CD8-positive, alpha-beta memory T cell (primary cell): Measurements from ENCODE around the gene CHRM3. TPM values are rescaled to one million over a fixed set of nuclear protein-coding genes. Genes with fewer than 3 reads are reported as not detected.

ENCODE experiments used
- CTCF ChIA-PET: fragments of 350-600 bp; sonication (Branson Sonifier 250); formaldehyde crosslinking; loops from one replicate; lab custom pipeline; 2021; ENCODE audit warnings: antibody characterized with exemption; lab: Charles Lee
- POLR2A ChIA-PET: fragments of 350-600 bp; sonication (Branson Sonifier 250); formaldehyde crosslinking; loops from one replicate; lab custom pipeline; 2021; ENCODE audit warnings: antibody characterized with exemption; lab: Charles Lee
- DNase-seq, 5 donors: peaks; one replicate each; pipeline versions ENCODE4 v3.0.0 to v3.0.0-alpha.2; 2020 to 2022; ENCODE audit warnings: mixed read lengths in 1 of 5
- H3K27ac ChIP-seq: one replicate; pipeline ENCODE4 v1.7.0; 2013; ENCODE audit warnings: low read depth, mild to moderate bottlenecking, low read length, moderate library complexity
- H3K27me3 ChIP-seq: 2 replicates; pipeline ENCODE4 v1.7.0; 2013; ENCODE audit warnings: low read length, mild to moderate bottlenecking; ENCODE audit not compliant: insufficient read depth, poor library complexity, severe bottlenecking
- H3K36me3 ChIP-seq: 2 replicates; pipeline ENCODE4 v1.7.0; 2013; ENCODE audit warnings: mild to moderate bottlenecking, low read length, moderate library complexity; ENCODE audit not compliant: insufficient read depth
- H3K4me1 ChIP-seq: 2 replicates; pipeline ENCODE4 v1.7.0; 2013; ENCODE audit warnings: mild to moderate bottlenecking, low read length, moderate library complexity; ENCODE audit not compliant: insufficient read depth
- H3K4me3 ChIP-seq: 2 replicates; pipeline ENCODE4 v1.7.0; 2013; ENCODE audit warnings: mild to moderate bottlenecking, low read length
- H3K9me3 ChIP-seq: 2 replicates; pipeline ENCODE4 v1.7.0; 2013; ENCODE audit warnings: mild to moderate bottlenecking, low read length
- H3K27ac Mint-ChIP-seq, 8 donors: one replicate each; pipeline ENCODE4 v1.8.0; 2020 to 2021; ENCODE audit warnings: mixed read lengths in 8 of 8, mild to moderate bottlenecking in 6 of 8, inconsistent platforms in 3 of 8, moderate library complexity in 3 of 8
- H3K27me3 Mint-ChIP-seq, 2 donors: one replicate each; pipeline ENCODE4 v1.8.0; 2020 to 2021; ENCODE audit warnings: mixed read lengths in 2 of 2, mild to moderate bottlenecking in 1 of 2, moderate library complexity in 1 of 2
- H3K36me3 Mint-ChIP-seq, 3 donors: one replicate each; pipeline ENCODE4 v1.8.0; 2020 to 2021; ENCODE audit warnings: mixed read lengths in 3 of 3, inconsistent platforms in 1 of 3, mild to moderate bottlenecking in 1 of 3
- H3K4me1 Mint-ChIP-seq, 3 donors: one replicate each; pipeline ENCODE4 v1.8.0; 2020 to 2021; ENCODE audit warnings: mixed read lengths in 3 of 3, inconsistent platforms in 1 of 3, mild to moderate bottlenecking in 1 of 3
- H3K4me3 Mint-ChIP-seq, 7 donors: one replicate each; pipeline ENCODE4 v1.8.0; 2020 to 2021; ENCODE audit warnings: mixed read lengths in 7 of 7, mild to moderate bottlenecking in 6 of 7, moderate library complexity in 4 of 7, inconsistent platforms in 2 of 7
- H3K9me3 Mint-ChIP-seq, 5 donors: one replicate each; pipeline ENCODE4 v1.8.0; 2020 to 2022; ENCODE audit warnings: mixed read lengths in 5 of 5, mild to moderate bottlenecking in 3 of 5, moderate library complexity in 2 of 5, inconsistent platforms in 1 of 5
- polyA plus RNA-seq: library from polyadenylated mRNA; unstranded; fragments of 300-500 nt; fragmentation: Illumina TruSeq; gene quantifications from one replicate; pipeline ENCODE4 v1.2.3, GENCODE V29; 2021
- total RNA-seq, 2 experiments: library from RNA; stranded (reverse); gene quantifications; one replicate each; pipeline ENCODE4 v1.2.3, GENCODE V29; 2021

Gene CHRM3
- total and polyA plus RNA-seq, 3 experiments from 2014 or later: 0.11 TPM; not detected in 2

- Histone ChIP-seq H3K27ac (no peak overlapping the region), H3K4me3 (no peak overlapping the region), H3K9me3 (no peaks in the 10 kb centered on the region), H3K27me3 (no peaks in the 10 kb centered on the region), H3K4me1 (no peaks in the 10 kb centered on the region), H3K36me3 (no peaks in the 10 kb centered on the region)
- no peaks in the 10 kb centered on the region for H3K4me1 Mint-ChIP-seq
- no peak overlapping the region for H3K27ac Mint-ChIP-seq
- no peaks in the 10 kb centered on the region for H3K9me3 Mint-ChIP-seq
- no peaks in the 10 kb centered on the region for H3K36me3 Mint-ChIP-seq
- H3K27me3 Mint-ChIP-seq: peaks cover 4 to 8% of the 10 kb centered on the region in 2 donors
- no peak overlapping the region for H3K4me3 Mint-ChIP-seq
- ChIA-PET CTCF (no interaction called here), POLR2A (no interaction called here)
- DNase-seq: no peak
These were observed 31.7 kb downstream of the CHRM3 start for GRCh38 chr1:239417986-239418640.

- no peaks in the 10 kb centered on the region for H3K9me3 ChIP-seq
- Mint-ChIP-seq H3K36me3 (no peaks in the 10 kb centered on the region), H3K4me1 (no peaks in the 10 kb centered on the region), H3K4me3 (no peak overlapping the region), H3K27ac (no peak overlapping the region), H3K27me3 (peaks cover 4 to 8% of the 10 kb centered on the region in 2 donors), H3K9me3 (no peaks in the 10 kb centered on the region)
- H3K36me3 ChIP-seq: no peaks in the 10 kb centered on the region
- no peak overlapping the region for H3K27ac ChIP-seq
- H3K27me3 ChIP-seq: no peaks in the 10 kb centered on the region
- no peaks in the 10 kb centered on the region for H3K4me1 ChIP-seq
- no peak for DNase-seq
- H3K4me3 ChIP-seq: no peak overlapping the region
- ChIA-PET CTCF (no interaction called here), POLR2A (no interaction called here)
These were observed 32.3 kb downstream of the CHRM3 start for GRCh38 chr1:239418681-239419080.

- Histone ChIP-seq H3K4me3 (no peak overlapping the region), H3K27ac (no peak overlapping the region), H3K27me3 (no peaks in the 10 kb centered on the region), H3K36me3 (no peaks in the 10 kb centered on the region), H3K9me3 (no peaks in the 10 kb centered on the region), H3K4me1 (no peaks in the 10 kb centered on the region)
- ChIA-PET POLR2A (no interaction called here), CTCF (no interaction called here)
- peaks cover 4 to 8% of the 10 kb centered on the region in 2 donors for H3K27me3 Mint-ChIP-seq
- no peaks in the 10 kb centered on the region for H3K4me1 Mint-ChIP-seq
- no peak for DNase-seq
- no peak overlapping the region for H3K27ac Mint-ChIP-seq
- no peak overlapping the region for H3K4me3 Mint-ChIP-seq
- H3K36me3 Mint-ChIP-seq: no peaks in the 10 kb centered on the region
- H3K9me3 Mint-ChIP-seq: no peaks in the 10 kb centered on the region
These were observed 35.4 kb downstream of the CHRM3 start for GRCh38 chr1:239421811-239422210.

DNA sequence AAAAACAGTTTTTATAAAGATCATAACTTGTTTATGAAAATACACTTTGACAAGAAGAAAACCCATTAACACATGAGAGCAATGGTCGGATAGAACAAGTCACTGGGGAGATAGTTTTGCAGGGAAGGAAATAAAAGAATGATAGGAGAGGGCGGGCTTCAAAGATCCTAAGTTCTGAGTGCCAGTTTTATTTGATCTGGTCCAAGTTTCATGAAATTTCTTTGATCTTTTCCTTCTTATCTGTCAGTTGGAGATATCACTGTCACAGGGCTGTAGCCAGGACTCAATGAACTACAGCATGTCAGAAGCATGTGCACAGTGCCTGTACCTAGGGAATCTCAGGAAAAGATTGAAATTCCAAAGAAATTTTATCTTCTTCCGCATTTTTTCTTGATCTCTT, 36.5 kb downstream of the CHRM3 start:
- H3K4me3 ChIP-seq: no peak overlapping the region
- no peak overlapping the region for H3K4me3 Mint-ChIP-seq
- DNase-seq: no peak
- H3K4me1 Mint-ChIP-seq: no peaks in the 10 kb centered on the region
- no peaks in the 10 kb centered on the region for H3K36me3 Mint-ChIP-seq
- H3K27me3 Mint-ChIP-seq: peaks cover 4 to 8% of the 10 kb centered on the region in 2 donors
- no peaks in the 10 kb centered on the region for H3K4me1 ChIP-seq
- H3K27ac Mint-ChIP-seq: no peak overlapping the region
- no peaks in the 10 kb centered on the region for H3K36me3 ChIP-seq
- ChIA-PET POLR2A (no interaction called here), CTCF (no interaction called here)
- H3K27ac ChIP-seq: no peak overlapping the region
- H3K9me3 ChIP-seq: no peaks in the 10 kb centered on the region
- no peaks in the 10 kb centered on the region for H3K27me3 ChIP-seq
- H3K9me3 Mint-ChIP-seq: no peaks in the 10 kb centered on the region

- H3K27ac Mint-ChIP-seq: no peak overlapping the region
- H3K4me3 Mint-ChIP-seq: no peak overlapping the region
- CTCF ChIA-PET: no interaction called here
- no peaks in the 10 kb centered on the region for H3K27me3 ChIP-seq
- H3K36me3 ChIP-seq: no peaks in the 10 kb centered on the region
- no peaks in the 10 kb centered on the region for H3K4me1 Mint-ChIP-seq
- H3K27me3 Mint-ChIP-seq: no peaks in the 10 kb centered on the region
- POLR2A ChIA-PET: no interaction called here
- DNase-seq: no peak
- no peaks in the 10 kb centered on the region for H3K9me3 ChIP-seq
- H3K4me3 ChIP-seq: no peak overlapping the region
- no peaks in the 10 kb centered on the region for H3K9me3 Mint-ChIP-seq
- no peaks in the 10 kb centered on the region for H3K36me3 Mint-ChIP-seq
- H3K27ac ChIP-seq: no peak overlapping the region
- H3K4me1 ChIP-seq: no peaks in the 10 kb centered on the region
These were observed 40.6 kb downstream of the CHRM3 start for GRCh38 chr1:239426821-239427475.

DNA sequence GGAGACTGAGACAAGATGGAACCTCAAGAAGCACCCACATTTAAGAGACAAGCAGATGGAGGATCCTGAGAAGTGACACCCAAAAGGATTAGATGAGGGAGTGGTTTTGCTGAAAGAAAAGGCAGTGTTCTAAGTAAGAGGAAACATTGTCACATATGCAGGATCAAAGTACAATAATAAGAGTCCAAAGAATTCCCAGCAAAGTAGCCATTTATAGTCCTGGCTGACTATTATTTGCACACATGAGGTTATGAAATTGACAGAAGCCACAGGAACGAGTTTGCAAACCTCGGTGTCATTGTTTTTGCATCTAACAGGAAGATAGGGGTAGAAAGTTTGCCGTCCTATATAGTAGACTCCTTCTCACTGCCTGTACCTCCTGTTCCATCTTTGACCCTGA, 41.3 kb downstream of the CHRM3 start:
- no peaks in the 10 kb centered on the region for H3K4me1 Mint-ChIP-seq
- ChIA-PET CTCF (no interaction called here), POLR2A (no interaction called here)
- H3K9me3 Mint-ChIP-seq: no peaks in the 10 kb centered on the region
- no peak for DNase-seq
- Histone ChIP-seq H3K4me3 (no peak overlapping the region), H3K27me3 (no peaks in the 10 kb centered on the region), H3K9me3 (no peaks in the 10 kb centered on the region), H3K4me1 (no peaks in the 10 kb centered on the region), H3K36me3 (no peaks in the 10 kb centered on the region), H3K27ac (no peak overlapping the region)
- H3K36me3 Mint-ChIP-seq: no peaks in the 10 kb centered on the region
- H3K27ac Mint-ChIP-seq: no peak overlapping the region
- H3K27me3 Mint-ChIP-seq: no peaks in the 10 kb centered on the region
- no peak overlapping the region for H3K4me3 Mint-ChIP-seq

DNA sequence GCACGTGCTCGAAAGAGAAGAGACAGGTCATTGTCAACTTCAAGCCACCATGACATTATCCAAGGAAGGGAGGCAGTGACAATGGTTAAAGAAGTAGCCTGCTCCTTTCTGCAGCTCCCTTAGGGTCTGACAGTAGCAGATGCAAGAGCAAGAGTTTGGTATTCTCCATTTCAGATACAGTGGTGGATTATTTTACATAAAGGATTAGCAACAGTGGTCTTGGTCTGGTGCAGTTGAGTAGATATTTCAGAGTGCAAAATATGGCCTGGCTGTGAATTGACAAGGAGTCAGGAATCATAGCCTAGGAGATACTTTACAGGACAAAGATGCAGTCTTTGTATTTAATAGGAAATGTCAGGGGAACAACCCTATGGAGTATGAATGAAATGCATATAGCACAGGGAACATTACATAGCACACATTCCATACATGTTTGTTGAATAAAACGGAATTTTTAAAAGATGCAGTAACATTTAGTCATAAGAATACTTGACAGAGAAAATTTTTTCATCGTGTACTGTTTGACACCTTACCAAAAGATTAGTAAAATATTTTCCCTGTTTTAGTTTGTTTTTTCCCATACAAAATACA, 41.8 kb downstream of the CHRM3 start:
- ChIA-PET POLR2A (no interaction called here), CTCF (no interaction called here)
- no peak overlapping the region for H3K27ac Mint-ChIP-seq
- no peaks in the 10 kb centered on the region for H3K9me3 Mint-ChIP-seq
- H3K36me3 Mint-ChIP-seq: no peaks in the 10 kb centered on the region
- DNase-seq: no peak
- Histone ChIP-seq H3K27ac (no peak overlapping the region), H3K4me3 (no peak overlapping the region), H3K27me3 (no peaks in the 10 kb centered on the region), H3K36me3 (no peaks in the 10 kb centered on the region), H3K4me1 (no peaks in the 10 kb centered on the region), H3K9me3 (no peaks in the 10 kb centered on the region)
- H3K4me3 Mint-ChIP-seq: no peak overlapping the region
- H3K4me1 Mint-ChIP-seq: no peaks in the 10 kb centered on the region
- no peaks in the 10 kb centered on the region for H3K27me3 Mint-ChIP-seq

GRCh38 chr1:239429163-239429562, 42.8 kb downstream of the CHRM3 start:
- Histone ChIP-seq H3K36me3 (no peaks in the 10 kb centered on the region), H3K27me3 (no peaks in the 10 kb centered on the region), H3K4me3 (no peak overlapping the region), H3K9me3 (no peaks in the 10 kb centered on the region), H3K4me1 (no peaks in the 10 kb centered on the region), H3K27ac (no peak overlapping the region)
- Mint-ChIP-seq H3K27me3 (no peaks in the 10 kb centered on the region), H3K9me3 (no peaks in the 10 kb centered on the region), H3K27ac (no peak overlapping the region), H3K36me3 (no peaks in the 10 kb centered on the region), H3K4me3 (no peak overlapping the region), H3K4me1 (no peaks in the 10 kb centered on the region)
- POLR2A ChIA-PET: interaction anchor here (0.5 kb wide), 1 partner anchor 120 kb away, joined by 3 read pairs; no protein-coding TSS in a partner anchor
- CTCF ChIA-PET: no interaction called here
- no peak for DNase-seq
